Activated effector memory CD4-positive, alpha-beta T cell treated with anti-CD3 and anti-CD28 coated beads, Interleukin-2, amount 50 U/mL, for 16 hours (primary cell): Measurements from ENCODE around the gene TSC22D2.

Experiments
- DNase-seq: peaks from one replicate; pipeline ENCODE4 v3.0.0-alpha.2; 2020

The TSC22D2 gene

DNA sequence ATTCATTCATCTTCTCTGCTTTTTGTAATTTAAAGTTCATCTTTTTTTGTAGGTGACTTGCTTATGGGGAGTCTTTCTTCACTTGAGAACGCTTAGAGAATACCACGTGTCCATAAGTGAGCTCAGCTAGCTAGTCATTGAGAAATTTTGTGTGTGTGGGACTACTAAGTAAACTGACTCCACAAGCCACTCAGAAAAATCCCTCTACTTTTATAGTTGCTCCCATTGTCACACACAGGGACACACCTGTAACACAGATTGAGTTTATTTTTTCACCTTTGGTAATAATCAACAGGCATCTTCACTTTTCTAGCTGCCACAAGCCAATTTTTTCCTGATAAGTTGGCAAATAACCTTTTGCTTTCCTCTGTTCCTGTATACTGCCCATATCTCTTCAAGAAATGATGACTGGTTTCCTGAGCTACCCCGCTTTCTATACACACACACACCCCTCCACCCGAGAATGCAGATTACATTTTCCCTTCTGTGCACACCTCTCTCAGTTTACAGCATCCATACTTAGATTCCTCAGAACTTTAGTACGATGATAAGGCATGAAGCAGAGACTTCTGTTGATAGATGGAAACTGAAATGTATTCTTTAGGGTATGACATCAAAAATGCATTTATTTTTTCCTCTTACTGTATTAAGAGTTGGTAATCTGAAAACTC is 4.6 kb downstream of the TSC22D2 start:
- DNase-seq = no peak

DNA sequence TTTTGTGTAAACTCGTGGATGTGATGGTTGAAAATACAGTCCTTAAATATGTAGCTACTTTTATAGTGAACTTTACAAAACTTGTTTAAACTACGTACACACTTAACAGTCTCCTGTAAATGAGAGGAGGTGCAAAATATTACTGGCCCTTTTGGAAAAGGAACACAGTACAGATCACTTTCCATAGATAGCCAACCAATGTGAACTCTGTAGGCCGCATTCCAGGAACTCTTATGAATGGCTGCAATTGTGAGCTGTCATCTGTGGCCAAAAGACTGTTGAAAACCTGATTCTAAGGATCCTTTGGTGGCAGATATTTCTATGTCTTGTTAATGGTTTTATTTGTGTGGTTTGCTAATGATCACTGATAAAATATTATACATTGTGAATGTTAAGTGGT is 6.2 kb downstream of the TSC22D2 start:
- DNase-seq = no peak

DNA sequence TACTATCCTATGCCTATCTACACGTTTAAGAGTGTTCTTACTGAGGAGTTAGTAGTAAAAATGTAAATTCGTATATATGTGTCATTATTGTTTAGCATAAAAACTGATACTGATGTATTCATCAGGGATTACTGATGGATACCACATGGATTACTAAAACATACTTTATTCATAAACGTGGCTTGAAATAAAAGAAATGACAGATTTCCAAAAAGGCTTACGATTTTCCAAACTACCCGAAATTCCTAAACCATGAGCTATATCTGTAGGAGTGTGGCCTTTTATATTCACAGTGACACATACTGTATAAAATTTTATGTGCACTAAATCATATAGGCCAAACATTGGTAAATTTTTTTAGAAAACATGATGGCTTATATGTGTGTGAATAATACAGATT is 6.9 kb downstream of the TSC22D2 start:
- DNase-seq = no peak

DNA sequence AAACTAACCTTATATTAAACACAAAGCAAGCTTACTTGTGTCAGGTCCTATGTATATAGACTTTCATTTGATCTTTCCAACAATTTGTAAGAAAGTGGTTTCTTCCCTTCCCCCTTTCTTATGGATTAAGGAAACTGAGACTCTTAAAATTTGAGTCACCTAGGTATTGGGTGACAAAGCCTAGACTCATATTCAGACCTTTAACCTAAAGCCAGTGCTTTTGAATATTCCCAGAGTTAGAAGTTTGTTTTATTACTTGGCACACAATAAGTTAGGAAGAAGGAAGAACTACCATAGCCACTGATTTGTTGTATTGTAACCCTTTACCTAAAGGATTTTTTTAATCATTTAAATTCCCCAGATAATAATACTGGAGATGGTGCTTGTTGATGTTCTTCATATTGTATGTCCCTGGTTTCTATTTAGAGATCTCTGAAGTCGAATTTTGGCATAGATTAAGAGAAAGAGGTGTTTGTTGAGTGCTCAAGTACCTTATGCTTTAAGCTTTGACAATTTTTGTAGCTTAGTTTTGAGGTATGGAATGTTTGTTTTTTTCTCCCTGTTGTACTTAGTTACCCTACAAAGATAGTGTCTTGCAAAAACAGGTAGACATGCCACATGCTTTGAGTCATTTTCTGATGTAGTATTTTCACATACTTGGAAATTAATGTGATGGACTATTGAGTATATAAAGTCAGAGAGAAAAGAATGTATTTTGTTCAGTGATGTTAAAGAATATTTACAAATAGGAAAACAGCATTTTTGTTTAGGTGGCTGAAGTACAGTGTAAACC is 11.2 kb downstream of the TSC22D2 start:
- no peak for DNase-seq

DNA sequence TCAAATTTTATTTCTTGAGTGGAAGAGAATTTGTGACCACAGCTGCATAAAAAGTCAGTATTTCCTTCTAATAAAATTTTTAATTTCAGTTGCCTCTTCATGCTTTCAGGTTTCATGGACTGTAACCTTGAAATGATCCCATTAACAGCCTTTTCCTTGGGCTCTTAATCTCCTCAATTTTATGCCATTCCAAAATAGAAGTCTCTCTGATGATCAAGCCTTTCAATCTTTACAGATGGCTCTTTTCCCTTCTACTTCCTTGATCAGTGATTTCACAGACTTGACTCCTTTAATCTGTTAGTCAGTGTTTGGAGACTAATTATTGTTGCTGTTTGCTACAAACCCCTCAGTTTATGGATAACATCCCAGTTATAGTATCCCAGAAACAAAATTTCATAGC is 11.9 kb downstream of the TSC22D2 start:
- DNase-seq = no peak

DNA sequence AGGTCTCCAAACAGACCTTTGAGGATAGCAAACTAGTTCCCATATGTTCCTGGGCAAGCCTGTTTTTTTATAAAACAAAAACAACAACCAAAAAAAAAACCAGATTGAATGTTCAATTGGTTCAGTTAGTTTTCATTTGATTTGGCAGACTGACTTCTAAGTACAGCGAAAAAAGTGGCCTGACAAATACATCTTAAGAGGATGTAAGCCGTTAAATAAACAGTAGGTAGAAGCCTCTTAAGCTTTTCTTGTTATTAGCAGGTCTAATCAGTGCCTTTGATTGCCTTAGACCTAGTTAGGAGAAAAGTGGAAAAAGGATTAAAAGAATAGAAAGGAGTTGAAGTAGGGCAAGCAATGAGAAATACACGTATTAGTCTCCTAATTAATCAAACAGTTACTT is 13.2 kb downstream of the TSC22D2 start:
- no peak for DNase-seq

DNA sequence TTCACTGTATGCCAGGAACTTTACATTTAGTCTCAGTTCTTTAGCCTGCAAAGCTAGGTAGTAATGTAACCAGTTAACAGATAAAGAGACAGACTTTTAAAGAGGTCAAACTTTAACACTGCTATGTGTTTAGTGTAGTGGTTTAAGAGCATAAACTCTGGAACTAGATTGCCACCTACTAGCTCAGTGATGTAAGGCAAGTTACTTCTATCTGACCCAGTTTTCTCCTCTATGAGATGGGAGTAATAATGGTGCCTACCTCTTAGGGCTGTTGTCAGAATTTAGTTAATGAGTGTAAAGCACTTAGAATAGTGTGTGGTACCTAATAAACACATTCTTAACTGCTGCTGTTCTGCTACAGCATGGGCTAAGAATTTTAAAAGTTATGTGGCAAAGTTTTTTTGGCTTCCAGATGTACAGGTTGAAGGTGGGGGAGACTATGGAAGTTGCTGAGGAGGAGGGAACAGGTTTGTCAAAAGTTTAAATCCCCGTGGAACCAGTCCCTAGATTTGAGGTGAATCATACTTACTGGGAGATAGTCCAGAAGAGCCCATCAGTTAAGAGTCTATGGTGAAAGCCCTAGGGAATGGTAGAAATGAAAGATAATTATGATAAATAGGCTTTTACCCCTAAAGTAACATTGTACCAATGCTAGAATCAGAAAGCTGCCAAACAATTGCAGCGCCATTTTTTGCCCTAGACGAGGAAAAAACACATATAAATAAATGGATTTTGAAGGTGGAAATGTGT is 13.9 kb downstream of the TSC22D2 start:
- DNase-seq = no peak

DNA sequence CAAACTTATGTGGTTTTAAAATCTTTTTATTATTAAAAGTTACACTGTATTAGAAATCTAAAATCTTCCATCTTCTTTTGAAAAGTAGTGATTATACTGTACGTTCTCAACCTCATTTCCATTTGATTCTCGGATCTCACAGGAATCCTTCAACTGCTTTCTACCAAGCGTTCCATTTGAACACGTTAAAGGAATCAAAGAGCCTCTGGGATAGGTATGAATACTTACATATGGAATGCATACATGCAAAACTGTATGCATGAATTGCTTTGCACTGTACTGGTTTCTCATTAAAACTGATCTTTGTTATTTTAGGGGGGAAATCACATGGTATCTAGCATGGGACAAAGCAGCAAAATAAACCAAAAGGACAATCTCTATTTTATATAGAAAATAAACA is 14.8 kb downstream of the TSC22D2 start:
- DNase-seq = no peak

DNA sequence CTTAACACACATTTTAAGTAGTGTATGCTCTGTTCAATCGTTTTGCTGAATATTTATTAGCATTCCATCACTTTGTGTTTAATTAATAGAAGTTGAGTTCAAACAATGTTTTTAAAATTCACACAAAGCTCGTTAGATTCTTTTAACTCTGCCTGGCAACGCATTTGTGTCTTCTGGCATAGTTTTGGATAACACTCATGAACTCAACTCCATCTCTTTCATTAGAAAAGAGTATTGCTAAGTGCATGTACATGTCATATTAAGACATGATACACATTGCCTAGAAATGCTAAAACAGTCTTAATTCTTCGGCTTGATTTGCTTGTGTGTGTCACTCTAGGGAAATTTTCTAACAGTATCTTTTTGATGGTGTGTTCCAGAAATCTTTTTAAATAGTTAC is 15.7 kb downstream of the TSC22D2 start:
- no peak for DNase-seq

DNA sequence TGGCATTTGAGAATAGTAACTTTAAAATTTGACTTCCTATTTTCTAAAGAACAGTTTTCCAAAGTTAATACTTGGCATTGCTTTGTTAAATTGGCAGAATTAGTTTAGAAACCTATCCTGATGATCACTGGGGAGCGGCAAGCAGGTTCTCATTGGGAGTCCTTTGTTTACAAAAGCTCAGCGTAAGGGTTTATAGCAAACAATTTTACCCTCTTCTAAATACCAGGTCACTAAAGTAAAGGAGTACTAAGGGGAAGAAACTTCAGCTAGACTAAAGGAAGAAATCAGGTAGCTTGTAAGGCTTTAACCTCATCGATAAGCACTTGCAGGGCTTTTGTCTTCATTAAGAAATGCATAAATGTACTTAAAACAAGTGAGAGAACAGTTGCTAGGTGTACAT is 18.2 kb downstream of the TSC22D2 start:
- no peak for DNase-seq

DNA sequence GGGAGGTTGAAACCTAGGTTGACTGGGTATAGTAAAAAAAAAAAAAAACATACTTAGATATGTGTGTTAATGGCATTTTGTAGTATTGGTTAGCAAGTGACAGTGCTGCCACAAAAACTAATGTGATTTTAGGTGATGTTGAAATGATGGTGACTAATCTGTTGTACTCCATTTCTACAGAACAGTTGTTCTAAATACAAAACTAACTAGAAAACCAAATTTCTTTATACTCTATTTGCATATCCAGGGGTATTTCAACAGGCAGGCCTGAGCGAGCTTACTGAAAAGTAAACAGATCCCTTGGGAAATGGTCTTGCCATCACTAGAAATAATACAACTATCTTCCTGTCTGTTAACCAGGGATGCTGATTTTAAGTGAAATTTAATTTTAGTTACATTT is 20.5 kb downstream of the TSC22D2 start:
- no peak for DNase-seq

DNA sequence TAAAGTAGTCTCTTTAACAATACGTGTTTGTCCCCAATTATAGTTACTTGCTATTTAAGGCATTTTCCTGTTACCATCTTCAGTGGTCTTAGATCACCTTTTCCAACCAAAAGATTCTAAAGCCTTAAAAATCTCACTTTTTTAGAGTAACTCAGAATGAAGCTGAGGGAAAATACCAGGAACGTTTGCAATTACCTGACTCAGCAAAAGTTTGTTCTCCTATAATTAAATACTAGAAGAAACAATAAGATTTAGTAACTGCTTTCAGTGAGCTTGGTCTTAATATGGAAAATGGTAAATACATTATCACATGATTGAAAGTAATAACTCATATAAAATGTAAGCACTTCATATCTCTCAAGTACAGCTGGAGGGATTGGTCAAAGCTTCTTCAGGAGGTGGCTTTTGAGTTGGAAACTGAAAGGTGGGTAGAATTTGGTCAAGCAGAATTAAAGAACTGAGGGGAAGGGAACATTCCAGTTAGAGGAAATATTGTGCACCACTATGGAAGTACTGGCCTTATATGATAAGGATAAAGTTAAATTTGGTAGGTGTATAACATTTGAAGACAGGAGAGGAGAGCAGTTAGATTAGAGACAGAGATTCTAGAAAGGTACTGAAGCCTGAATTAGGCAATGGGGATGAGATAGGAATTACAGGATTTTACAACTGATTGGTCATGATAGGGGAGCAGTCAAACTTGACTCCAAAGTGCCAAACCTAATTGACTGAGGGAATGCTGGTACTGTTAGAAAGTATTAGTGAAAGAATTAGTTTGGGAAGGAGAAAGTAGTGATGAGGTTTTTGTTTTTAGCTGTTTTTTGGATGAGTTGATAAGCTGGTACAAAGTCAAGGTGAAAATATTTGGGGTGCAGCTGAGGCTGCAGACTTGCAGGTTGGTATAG is 21.9 kb downstream of the TSC22D2 start:
- DNase-seq = no peak

DNA sequence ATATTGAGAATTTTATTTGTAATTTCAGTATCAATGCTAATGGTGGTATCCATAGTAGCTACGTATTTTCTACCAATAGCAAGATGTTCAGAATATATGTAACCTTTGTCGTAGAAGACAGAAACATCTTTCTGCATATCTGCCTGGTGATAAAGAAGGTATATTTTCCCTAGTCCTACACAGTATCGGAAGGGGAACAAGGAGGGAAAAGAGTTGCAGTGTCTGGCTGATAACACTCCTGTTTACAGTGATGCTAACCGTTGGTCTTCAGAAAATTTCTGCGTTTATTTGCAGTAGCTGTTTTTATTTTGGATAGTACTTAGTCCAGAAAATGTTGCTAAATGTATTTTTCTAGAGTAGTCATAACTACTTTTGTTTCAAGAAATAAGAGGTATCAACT is 25.2 kb downstream of the TSC22D2 start:
- no peak for DNase-seq

DNA sequence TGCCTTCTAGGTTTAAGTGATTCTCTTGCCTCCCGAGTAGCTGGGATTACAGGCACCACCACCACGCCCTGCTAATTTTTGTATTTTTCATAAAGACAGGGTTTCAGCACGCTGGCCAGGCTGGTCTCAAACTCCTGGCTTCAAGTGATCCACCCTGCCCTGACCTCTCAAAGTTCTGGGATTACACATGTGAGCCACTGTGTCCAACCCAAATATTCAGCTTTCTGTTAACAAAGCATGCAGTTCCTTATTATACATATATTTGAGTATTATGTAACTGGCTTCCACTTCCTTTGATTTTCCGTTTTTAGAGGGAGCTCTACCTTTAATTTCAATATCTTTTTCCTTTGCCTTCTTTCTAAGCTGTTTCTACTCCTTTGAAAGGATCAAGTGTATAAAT is 26.1 kb downstream of the TSC22D2 start:
- DNase-seq = no peak

DNA sequence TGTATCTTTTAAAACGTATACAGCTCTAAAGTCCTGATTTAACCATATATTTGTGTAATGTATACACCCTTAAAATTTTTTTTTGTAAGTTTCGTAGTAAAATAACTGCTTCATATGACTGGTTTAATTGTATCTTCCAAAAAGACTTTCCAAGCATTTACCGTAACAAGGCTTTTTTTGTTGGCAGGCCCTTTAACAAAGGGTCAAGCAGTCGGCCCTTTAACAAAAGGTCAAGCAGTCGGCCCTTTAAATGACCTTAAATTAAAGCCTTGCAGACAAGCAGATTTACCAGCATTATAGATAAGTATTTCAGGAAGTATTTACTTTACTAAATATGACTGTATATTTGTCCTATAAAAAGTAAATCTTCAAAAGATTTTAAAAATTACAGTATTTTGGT is 28.1 kb downstream of the TSC22D2 start:
- no peak for DNase-seq

DNA sequence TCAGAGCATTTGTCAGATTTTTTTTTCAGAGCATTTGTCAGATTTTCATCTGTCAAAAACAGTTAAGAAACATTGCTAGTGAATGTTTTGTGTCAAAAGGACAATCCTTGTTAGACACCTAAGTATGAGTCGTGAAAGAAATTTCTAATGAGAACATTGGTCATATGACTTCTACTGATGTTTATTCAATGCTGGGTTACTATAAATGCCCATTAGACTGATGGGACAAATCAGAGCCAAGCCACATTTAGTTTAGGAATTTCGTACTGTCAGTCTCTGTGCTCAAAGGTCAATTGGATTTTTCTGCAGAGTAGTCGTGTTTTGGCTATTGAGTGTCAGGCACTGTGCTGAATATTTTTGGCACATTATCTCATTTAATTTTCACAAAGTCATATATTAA is 31.6 kb downstream of the TSC22D2 start:
- no peak for DNase-seq

DNA sequence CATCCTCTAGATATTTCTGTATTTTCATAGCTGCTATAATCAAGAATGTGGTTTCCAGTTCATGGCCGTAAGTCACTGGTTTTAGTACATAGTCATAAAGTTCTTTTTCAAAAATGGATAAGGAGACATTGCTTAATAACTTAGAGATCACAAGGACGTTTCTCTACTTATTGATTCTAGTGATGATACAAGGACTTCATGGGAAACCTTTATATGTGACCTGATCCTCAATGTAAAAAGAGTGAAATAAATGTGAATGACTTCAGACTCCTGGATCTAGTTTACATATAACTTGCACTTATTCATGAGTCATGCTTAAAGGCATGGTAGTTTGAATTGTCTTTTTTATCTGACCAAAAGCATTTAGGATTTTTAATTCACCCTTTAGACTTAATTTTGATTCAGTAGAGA is 35.2 kb downstream of the TSC22D2 start:
- no peak for DNase-seq

DNA sequence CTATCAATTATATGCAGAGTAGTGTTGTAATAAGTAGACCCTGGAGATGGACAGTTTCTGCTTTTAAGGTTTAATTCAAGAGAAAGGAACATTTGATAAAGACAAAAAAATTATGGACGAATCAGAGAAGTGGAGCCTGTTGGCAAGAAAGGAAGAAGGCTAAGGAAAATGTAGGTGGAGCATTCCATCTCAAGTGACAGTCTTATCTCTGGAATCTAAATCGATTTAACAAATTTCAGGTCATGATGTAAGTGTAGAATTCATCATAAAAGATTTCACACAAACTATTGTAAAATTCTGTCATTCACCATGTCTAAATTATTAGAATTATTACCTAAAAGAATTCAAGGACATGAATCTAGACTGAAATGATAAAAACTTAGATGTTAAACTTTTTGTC is 36.3 kb downstream of the TSC22D2 start:
- DNase-seq = no peak

DNA sequence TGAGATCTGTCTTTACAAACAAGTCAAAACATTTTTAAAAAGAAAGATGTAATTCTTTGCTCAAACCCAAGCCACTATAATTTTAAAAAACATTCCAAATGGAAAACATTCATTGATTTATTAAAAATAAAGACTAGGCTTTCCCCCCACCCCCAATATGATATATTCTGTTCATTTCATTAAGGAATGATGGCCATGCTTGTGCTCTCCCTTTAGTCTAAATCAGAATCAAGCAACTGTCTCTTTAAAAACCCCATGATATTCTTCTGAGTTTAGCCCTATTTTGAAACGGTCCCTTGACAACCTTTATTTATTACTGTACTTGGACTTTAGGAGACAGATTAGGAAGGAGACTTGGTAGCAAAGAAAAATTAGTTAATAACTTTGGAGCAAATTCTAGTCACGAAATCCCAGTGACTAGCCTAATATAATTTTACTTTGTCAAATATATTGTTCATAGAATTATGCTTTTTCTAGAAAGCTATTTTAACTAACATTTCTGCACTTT is 38.4 kb downstream of the TSC22D2 start:
- DNase-seq = no peak

DNA sequence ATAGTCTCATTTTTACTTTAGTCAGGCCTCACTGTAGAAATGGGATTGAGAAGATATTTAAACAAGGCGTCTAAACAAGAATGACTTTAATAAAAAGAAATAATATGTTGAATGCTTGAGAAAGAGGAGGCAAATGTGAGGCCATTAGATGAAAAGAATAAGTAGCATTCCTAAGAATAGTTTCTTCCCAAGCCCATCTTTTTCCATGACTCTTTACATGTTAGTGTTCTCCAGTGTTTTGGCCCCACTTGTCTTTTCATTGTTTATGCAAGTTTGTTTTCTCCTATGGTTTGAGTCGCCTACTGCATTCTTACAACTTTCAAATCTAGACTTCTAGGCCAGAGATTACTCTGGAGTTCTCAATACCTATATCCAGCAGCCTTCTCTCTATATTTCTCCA is 39.0 kb downstream of the TSC22D2 start:
- DNase-seq = no peak

DNA sequence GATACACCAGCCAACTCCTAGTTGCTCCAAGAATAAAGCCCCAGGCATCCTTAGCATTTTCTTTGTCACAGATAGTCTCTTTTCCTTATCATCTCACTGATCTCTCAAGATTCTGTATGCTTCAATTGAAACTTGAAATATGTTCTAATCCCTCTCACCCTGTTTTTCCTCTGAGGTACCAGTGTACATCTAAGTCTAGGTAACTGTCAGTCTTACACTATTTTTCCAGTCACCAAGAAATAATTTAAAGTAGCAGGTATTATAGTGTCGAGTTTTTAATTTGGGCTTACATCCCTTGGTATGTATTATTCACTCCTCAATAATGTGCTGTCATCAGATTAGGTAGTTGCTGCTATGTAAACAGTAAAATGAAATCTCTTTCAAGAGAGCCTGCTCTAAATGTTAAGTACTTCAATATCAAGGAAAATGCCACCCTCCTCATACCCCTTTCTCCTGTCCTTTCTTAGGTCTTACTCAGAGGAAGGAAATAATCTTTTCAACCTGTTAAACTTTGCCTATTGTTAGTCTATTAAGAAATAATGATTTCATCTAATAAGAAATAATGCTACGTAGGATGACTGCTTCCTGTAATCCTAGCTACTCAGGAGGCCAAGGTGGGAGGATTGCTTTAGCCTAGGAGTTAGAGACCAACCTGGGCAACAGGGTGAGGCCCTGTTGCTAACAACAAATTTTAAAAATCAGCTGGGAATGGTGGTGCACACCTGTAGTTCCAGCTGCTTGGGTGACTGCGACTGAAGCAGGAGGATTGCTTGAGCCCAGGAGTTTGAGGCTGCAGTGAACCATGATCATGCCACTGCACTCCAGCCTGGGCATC is 39.8 kb downstream of the TSC22D2 start:
- no peak for DNase-seq
